Fibroblast of gingiva (primary cell): ENCODE results near the gene BARHL1.

Source experiments
- DNase-seq: peaks from one replicate; pipeline ENCODE4 v3.0.0-alpha.2; 2011; ENCODE audit warnings: low read depth

Gene BARHL1

DNA sequence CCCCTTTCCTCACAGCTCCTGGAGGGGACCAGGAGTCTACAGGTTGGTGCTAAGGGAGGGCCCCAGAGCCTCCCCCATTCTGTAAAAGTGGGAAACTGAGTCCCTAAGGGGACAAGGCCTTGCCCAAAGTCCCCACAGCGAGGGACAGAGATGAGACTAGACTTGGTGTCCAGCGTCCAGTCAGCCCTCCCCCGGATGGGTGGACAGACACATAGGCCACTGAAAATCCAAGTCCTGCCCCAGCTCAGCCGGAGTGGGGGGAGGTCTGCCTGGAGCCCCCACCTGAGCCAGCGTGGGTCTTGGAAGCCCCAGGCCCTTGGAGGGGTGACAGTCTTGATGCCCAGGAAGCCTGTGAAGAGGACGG is 5.2 kb downstream of the BARHL1 start:
- DNase-seq: no peak

DNA sequence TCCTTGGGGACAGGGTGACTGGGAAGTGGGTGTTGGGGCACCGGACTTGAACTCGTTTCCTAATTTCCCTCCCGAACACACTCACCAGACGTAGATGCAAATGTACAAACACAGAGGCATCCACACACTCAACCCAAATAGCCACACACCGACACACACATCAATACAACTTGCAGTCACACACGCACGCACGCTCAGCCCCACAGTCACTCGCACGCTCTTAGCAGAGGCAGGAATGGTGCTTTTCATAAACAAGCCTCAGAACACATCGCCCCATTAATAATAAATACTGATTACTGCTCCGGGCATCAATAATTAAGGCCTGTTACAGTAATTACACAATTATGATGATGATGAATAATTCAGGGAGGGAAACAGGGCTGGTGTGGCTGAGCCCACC is 5.7 kb downstream of the BARHL1 start:
- DNase-seq: no peak

DNA sequence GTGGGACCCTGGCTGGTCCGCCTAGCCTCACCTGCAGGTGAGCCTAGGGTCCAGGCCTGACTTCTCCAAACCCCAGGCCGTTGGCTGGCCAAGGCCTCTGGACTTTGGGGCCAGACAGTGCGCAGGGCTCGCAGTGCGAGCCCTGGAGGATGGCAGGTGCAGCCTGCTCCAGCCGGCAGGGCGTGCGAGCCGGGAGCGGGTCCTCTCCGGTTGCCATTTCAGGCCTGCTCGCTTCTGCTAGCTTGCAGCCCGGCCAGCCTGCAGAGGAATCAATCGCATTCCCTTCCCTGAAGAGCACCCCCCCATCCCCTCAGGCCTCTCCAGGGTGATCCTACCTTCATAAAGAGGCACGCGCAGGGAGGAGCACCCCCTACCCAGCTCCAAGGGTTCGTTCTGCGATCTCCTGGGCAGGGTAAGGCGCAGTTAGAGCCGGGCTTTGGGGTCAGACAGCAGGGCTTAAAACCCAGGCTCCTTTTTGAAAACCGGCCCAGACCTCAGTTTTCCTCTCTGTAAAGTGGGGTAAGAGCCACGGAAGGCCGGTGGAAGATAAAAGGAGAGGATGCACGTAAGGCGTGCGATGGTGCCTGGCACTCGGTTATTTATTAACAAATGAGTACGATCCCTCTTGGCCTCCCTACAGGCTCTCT is 6.2 kb downstream of the BARHL1 start:
- DNase-seq: no peak

DNA sequence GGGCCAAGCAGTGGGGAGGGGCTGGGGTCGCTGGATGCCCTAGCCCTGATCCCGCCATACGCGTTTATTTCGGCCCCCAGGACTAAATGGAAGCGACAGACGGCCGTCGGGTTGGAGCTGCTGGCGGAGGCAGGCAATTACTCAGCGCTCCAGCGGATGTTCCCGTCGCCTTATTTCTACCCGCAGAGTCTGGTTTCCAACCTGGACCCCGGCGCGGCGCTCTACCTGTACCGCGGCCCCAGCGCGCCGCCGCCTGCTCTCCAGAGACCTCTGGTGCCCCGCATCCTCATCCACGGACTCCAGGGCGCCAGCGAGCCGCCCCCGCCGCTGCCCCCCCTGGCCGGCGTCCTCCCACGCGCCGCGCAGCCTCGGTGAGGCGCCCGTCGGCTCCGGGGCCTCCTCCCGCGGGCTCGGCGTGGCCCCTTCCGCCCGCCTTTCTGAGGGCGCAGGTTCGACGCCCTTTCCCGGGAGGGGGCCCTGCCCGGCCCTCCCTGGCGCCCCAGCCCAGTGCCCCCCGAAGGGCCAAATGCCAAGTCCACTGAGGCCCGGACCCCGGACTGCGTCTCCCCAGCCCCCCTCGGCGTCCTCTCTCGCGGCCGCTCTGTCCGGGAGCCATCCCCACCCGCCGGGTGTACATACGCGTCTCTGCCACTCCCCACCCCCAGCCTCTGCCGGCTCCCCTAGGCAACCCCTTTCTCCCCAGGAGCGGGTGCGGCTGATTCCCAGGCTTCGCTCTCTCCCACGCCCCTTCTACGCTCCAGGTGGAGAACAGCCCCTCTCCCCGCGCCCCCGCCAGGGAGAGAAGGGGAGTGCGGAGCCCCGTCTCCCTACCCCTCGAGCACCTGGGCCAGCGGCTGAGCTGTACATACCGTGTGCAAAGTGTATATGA is 7.0 kb downstream of the BARHL1 start:
- no peak for DNase-seq

DNA sequence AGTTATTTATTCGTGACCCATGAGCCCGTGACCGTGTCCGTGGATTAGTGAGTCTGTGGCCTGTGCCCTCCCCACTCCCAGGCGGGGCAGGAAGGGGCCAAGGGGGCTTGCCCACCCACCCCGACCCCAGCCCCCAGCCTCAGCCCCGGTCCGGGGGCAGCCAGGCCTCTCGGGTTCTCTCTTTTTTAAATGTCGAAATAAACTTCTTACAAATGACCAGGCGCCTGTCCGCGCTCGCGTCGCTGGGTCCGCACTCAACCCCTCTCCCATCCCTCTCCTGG is 7.6 kb downstream of the BARHL1 start:
- DNase-seq: no peak

DNA sequence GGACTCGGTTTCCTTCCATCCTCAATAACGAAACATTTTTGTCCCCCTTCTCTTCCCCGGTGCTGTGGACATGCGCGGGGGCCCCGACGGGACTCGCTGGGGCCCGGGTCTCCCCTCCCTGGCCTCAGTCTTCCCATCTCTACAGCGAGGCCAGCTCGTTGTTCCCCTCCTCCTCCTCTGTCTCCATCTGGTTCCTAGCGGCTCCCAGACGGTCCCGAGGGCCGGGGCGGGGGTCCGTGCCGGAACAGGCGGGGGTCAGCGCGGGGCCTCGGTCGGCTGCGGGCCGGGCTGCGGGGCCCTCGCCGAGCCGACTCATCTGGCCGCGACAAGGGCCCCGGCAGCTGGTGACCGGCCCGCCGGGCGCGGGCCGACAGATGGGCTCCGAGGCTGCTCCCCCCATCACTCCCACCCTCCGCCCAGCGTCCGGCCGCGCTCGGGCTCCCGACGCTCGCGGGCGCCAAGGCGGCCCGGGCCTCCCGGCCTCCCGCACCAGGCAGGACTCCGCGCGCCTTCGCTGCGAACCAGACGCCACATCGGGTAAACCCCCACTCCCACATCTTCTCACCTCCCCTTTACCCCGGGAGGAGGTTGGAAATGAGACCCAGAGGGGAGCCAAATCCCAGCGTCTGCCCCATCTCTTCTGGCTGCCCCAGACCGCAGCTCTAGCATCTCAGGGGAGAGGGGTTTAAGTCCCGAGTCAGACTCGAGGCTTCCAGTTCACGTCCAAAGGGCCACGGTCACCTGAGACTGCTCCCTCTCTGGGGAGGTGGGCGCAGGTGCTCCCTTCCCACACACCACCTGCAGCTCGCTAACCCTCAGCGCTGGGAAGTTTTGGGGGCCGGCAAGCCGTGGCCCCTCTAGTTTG is 8.1 kb downstream of the BARHL1 start:
- DNase-seq: no peak

DNA sequence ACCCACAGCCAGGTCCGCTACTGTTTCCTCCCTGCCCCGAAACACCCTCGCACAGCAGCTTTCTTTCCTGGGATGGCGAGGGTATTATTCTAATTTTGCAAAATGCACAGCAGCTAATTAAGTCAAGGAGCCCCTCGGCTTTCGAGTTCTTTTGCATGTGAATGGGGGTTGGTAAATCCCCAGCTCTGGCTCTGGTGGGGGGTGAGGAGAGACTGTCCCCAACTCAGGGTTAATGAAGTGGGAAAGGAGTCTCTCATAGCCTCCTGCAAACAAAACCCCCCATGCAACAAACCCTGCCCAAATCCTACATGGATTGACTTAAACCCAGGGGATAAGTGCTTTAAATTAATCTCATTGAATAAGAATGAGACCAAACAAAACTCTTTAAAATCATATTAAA is 8.8 kb downstream of the BARHL1 start:
- no peak for DNase-seq

DNA sequence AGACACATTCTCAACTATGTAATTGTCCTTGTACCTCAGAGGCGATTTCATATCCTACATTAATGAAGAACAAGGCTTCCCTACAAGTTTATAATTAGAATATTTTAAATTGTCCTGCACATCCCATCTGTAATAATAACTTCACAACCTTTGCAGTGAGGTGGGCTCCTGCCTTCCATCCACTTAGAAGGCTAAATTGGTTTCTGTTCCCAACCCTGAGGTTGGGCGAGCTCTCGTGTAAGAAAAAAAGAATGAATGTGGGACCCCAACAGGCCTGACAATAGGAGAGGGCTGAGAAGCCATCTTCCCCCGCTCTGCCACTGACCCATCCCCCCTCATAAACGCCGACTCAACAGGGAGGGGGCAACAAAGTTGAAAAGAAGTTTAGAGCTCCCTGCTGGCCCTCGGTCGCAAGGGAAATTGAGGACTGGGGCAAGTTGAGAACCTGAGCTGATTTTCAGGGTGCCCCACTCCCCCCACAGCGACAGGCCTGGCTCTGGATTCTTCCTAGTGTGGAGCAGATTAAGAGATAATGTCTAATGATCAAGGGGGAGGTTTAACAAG is 9.4 kb downstream of the BARHL1 start:
- no peak for DNase-seq

DNA sequence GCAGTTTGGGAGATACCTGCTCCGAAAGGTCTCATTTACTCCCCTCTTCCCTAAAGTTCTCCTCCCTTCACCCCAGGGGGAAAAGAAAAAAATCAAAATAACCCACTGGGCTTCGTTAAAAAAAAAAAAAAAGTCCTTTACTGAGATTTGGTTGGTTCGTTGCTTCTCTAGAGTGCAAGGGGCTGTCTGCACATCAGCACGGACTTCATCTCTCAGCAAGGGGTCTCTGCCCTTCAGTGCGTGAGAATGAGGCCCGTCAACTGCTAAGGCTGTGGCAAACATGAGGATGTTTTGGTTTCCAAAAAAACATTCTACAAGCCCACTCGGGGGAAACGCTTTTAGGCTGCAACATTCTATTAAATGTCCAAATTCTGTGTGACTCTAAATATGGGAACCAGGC is 10.0 kb downstream of the BARHL1 start:
- DNase-seq: no peak

DNA sequence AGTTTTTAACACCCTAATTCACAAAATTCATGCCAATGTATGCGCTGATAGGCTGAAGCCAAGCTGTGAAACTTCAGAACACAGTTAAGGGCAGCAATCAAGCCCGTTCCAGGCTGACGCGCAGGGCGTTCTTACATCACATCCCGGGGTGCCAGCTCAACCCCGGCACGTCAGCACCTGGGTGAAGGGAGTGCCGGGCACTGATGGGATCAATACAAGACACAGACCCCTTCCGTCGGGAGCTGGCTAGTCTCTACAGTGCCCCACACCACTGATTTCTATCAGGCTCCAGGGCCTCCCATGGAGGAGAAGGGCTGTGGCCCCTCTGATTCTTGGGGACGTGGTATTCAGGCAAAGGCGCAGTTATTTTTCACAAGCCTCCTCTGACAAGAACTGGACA is 12.0 kb downstream of the BARHL1 start:
- no peak for DNase-seq

DNA sequence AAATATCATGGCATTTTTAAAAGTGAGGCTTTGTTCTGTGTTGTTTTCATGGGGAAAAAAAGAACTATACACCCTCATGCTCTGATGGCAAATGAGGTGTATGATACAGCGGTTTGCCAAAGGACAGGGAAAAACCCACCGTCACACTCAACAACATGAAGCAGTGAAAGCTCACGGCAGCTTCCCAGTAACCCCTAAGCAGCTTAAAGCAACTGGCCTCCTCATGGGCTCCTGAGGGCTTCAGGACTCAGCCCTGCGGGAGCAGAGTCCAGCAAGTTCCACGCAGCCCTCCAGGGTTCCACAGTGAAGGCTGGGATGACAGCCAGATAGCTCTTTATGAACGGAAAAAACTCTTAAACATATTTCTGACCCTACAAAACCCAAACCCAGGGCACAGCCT is 12.9 kb downstream of the BARHL1 start:
- no peak for DNase-seq

DNA sequence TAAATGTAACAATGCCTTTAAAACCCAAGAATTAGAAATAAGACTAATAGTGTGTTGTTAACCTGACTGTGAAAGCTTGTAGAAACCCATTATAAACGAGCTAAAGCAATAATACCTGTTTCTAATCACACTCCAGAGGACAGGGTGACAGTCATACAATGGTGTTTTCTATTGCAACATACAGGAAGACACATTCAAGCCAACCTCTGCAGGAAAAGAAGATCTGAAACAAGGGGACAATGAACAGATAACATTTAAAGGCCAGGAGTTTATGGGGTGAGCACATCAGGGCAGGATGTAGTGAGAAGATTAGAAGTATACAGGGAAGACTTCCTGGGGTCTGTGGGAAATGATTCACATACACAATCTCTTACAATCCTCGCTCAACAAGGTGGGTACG is 13.8 kb downstream of the BARHL1 start:
- DNase-seq: no peak

DNA sequence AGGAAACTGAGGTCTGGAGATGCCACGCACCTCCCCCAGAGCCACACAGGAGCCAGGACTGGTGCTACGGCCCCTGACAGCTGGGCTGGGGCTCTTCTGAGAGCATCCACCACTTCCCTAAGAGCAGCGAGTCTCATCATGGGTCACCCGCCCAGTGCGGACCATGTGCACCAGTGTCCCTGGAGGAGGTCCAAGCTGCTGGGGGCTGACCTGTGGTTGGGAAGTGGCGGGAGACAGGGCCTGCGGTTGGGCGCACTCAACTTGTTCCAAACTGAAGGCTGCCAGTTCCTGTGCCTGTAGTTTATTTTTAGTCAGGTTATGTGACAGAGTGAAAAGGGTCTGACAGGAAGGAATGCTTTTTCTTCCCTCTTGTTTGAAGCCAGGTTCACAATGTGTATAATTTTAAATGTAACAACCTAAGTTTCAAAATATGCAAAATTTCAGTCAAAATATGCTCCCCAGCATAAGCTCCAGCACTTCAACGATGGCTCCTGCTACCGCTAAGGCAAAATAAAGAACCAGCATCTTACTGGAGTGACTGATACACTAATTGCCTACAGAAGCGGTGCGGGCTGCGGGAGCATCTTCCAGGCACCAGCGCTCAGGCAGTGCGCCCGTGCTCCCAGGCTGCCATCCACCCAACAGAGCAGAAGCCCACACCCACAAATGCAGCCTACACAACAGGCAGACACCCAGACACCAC is 14.8 kb downstream of the BARHL1 start:
- no peak for DNase-seq

DNA sequence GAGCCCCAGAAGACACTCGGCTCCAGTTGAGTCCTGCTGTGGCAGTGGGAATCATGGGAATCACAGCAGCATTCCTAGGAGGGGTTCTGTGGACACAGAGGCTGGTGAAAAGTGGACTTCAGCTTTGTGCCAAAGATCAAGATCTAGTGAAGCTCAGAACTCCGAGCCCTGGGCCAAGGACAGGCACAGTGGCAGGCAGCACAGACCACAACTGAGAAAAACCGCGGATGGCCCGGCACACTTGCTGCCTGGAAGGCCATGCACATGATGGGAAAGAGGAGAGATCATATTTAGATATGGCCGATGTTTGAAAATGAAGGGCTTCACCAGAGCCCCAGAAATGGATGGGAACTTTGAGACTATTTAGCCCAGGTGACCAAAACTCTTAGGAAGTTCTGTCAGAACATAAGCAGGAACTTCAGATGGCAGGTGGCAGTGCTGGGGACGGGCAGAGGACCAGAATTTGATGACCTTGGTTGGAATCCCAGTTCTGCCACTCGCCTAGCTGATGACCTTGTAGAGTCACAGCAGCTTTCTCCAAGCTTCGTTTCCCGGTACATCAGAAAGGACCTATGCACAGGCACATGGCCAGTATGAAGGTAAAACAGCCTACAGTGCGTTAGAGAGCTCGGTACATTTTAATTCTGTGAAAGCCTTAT is 18.0 kb downstream of the BARHL1 start:
- DNase-seq: no peak

DNA sequence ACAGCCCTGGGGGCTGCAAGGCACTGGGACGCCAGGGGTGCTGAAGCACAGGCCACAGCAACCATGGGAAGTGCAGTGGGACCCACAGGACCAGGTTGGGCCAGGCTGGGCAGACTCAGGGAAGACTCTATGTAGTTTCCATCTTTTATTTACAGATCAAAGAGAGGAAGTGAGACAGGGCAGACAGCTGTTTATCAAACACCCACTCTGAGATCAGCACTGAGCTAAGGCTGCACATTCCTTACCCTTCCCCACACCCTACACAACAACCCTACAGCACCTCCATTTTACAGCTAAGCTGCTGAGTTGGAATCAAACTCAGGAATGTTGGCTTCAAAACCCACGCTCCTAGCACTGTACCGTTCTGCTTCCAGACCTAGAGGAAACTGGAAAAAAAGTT is 19.8 kb downstream of the BARHL1 start:
- DNase-seq: no peak

DNA sequence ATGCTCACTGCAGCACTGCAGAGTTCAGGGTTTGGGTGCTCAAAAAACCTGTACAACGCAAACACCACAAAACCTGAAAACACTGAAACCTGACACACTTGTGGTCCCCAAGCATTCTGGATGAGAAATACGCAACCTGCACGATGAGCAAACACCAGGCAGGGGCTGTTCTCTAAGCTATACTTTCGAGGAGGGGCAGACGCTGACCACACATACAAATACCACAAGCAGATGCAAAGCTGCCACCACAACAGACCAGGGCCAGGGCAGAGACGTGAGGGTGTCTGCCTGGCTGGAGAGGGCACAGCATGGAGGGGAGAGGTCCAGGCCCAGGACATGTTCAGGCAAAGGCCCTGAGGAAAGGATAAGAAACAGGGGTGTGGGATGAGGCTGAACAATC is 23.0 kb downstream of the BARHL1 start:
- DNase-seq: no peak

DNA sequence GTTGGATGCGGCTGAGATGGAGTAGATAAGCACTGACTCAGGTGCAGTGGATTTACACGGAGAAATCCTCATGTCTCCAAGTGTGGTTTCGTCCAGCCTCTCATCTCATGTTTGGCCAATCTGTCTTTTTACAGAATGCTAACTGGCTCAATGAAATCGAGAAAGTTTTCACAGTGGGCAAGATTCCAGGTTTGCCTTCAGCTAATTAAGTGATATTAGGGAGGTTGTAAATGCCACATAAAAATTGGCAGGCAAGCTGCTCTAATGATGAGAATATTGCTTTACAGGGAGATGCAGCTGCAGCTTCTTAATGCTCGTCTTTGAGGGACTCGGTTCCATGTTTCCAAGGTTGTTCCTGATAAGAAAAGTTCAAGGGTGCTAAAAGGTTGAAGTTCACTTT is 23.7 kb downstream of the BARHL1 start:
- DNase-seq: no peak

DNA sequence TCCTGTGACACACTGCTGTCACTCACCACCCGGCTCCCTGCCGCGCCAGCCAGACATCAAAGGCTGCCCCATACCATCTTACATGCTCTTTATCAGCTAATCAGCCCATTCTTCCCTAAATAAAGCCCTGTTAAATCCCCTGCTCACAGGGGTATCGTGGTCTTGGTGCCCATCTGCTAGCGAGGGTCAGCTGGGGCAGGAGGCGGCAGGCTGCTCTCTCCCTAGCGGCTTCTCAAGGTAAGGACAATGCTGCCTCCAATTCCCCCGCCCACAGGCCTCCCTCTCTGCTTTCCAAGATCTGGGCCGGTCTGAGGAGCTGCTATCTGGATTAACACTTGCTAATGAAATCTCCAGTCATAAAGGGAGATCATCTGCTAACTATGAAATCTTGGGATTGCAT is 26.8 kb downstream of the BARHL1 start:
- no peak for DNase-seq

DNA sequence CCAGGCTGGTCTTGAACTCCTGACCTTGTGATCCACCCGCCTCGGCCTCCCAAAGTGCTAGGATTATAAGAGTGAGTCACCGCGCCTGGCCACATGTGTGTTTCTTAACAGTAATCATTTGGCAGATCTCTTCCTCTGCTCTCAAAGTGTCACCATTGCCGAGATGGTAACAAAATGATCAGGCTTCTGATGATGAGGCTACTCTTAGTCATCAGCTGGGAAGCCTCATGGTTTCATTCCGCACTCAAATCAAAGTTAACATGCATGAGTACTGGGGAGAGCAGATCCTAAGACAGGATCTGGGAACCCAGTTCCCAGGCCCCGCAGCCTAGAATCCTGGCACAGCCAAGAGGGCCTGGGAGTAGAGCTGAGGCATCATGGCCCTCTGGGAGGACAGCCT is 27.4 kb downstream of the BARHL1 start:
- DNase-seq: peak; percentile 85

DNA sequence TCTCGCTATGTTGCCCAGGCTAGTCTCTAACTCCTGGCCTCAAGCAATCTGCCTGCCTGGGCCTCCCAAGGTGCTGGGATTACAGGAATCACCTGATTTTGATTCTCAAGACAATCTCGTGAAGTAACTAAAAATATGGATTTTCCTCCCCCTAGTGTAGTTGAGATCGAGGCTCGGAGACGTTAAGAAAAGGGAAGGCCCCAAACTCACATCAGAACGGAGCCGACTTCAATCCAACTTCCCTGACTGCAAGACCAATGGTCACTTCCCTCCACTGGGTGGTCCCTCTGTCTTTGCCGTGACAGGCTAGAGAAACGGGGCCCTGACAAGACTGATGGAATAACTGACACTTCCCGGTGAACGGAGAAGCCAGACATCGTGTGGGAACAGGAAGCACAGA is 28.3 kb downstream of the BARHL1 start:
- DNase-seq: no peak

DNA sequence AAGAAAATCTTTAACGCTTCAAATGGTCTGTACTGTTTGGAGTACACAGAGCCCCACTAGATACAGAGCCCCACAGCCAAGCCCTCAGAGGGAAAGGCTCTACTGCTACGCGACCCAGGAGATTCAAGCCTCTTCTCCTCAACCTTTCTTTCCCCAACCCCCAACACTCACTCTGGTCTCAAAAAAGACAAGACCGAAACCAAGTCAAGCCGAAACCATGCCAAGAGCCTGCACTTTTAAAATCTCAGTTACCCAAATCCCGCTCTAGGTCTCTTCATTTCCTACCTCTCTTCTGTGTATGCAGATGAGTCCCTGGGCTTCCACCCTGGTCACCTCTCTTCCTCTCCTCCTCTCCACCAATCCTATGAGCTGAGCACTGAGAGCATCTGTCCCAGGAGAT is 31.9 kb downstream of the BARHL1 start:
- DNase-seq: no peak

DNA sequence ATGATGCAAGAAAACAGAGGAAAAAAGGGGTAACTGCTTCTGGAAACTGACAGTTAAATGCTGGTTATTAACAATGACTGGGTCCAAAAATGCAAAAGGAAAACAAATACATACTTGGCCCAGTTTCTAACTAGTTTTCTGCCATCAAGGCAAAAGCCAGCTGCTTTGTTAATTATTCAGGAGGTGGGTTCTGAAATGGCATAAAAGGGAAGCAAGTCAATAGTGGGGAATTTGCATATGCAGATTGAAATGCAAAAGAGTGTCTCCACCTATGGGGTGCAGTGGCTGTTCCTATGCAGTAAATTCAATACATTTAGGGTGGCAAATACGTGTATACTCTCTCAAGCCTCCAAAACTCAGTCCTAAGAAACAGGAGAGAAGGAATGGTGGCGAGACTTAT is 33.4 kb downstream of the BARHL1 start:
- DNase-seq: no peak
